ENCODE measurements around the gene ADCY10.

DNA sequence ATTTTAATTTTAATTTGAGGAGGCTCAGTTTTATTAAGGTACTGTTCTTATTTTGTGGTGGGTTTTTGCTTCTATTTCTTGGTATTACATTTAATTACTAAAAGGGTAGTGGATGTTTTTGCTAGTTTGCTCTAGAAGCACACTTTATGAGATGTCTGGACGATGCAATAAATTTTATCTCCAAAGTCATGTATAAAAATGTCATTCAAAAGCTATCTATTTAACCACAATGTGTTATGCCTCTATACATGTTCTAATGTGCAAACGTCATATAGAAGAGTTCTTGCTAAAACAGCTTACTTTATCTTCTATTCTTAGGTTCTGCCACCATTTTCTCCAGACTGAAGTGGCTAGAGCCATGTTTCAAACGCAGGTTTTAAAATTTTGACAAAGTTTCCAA lies 35.9 kb upstream of the ADCY10 start:
- TF ChIP-seq, protein P1, sequence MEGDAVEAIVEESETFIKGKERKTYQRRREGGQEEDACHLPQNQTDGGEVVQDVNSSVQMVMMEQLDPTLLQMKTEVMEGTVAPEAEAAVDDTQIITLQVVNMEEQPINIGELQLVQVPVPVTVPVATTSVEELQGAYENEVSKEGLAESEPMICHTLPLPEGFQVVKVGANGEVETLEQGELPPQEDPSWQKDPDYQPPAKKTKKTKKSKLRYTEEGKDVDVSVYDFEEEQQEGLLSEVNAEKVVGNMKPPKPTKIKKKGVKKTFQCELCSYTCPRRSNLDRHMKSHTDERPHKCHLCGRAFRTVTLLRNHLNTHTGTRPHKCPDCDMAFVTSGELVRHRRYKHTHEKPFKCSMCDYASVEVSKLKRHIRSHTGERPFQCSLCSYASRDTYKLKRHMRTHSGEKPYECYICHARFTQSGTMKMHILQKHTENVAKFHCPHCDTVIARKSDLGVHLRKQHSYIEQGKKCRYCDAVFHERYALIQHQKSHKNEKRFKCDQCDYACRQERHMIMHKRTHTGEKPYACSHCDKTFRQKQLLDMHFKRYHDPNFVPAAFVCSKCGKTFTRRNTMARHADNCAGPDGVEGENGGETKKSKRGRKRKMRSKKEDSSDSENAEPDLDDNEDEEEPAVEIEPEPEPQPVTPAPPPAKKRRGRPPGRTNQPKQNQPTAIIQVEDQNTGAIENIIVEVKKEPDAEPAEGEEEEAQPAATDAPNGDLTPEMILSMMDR (IDR thresholded peaks at IDR 0.05; ENCODE audit: extremely low read depth in 1 of 2, insufficient read depth in 1 of 2, low read depth in 1 of 2, low read length in 2 of 2), result no peak
- no peak for TF ChIP-seq POLR2AphosphoS5 (IDR thresholded peaks at IDR 0.05; ENCODE audit: insufficient read depth, low read depth, low read length)
